TTC549 (cell line): ENCODE measurements around the gene GPR35.
"Not testable (repeated sequence)": the region's sequence is repeated elsewhere in the genome, so short reads cannot be mapped to it uniquely, and the experiment has no call there.

ENCODE experiments used
- FAIRE-seq: peaks from 2 replicates; lab custom pipeline; 2012; peaks lifted over from hg19 to GRCh38; lab: Jason Lieb, UNC

Gene GPR35

GRCh38 chr2:240640939-240641338, 15.7 kb downstream of the GPR35 start:
- no peak for FAIRE-seq

DNA sequence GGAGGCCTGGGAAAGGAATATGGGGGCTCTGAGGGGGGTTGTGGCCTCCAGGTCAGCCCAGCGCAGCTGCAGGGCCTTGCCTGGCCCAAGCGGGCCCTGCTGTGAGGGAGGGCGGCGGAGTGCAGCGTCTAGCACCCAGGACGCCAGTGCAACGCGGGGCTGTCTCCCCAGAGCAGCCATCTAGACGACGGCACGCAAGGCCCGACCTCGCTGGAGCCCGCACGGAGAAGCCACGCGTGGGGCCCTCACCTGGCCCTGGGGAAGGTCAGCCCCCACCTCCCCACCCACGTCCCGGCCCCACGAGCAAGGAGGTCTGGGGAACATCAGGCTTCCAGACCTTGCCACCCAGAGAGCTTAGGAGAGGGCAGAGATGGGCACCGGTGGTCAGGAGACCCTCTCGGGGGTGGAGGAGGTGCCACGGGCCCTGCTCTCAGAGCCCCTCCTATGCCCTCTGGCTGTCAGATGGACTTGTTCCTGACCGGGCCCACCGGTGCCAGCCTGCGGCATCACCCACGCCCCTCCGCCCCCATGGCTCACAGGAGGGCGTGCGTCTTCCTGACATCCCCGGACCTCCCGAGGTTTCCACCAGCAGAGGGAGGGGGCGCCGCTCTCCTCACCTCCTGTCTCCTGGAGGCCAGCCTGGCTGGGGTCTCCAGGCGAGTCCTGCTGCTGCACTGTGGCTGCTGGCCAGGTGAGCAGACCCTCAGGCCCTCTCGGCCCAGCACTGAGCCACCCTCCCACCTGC, 17.0 kb downstream of the GPR35 start:
- no peak for FAIRE-seq

DNA sequence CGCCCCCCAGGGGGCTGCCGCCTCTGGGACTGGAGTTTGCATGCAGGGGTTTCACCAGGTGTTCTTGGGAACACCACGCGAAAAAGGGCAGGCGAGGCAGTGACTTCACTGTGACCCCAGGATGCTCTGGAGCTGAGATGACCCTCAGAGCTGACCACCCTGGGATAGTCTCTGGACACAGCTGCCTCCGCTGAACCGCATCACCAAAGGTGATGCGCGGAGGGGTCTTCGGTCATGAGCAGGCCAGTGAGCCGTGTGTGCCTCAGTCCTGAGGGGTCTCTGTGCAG, 17.5 kb downstream of the GPR35 start:
- no peak for FAIRE-seq

- no peak for FAIRE-seq
These were observed 18.0 kb downstream of the GPR35 start for GRCh38 chr2:240643093-240643810.

- no peak for FAIRE-seq
These were observed 18.5 kb downstream of the GPR35 start for GRCh38 chr2:240643811-240644150.

- no peak for FAIRE-seq
These were observed 18.9 kb downstream of the GPR35 start for GRCh38 chr2:240644171-240644651.

- FAIRE-seq = no peak
These were observed 19.6 kb downstream of the GPR35 start for GRCh38 chr2:240644859-240645301.

DNA sequence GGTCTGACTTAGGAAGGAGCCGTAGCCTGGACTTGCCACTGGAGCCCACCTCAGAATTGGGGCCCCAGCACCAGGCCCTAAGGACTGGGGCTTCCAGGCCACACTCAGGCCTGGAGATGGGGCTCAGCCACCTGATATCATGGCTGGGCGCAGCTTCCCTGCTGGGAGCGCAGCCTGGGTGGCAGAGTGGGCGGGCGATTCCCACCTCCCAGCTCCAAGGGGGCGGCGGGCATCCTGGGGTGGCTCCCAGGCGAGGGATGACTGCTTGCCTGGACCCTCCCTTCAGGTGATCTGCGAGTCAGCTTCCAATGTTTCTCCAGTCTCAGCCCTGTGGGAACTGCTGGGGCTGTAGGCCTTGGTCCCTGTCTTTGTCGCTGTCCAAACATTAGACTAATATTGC, 20.1 kb downstream of the GPR35 start:
- no peak for FAIRE-seq

GRCh38 chr2:240645801-240646175, 20.5 kb downstream of the GPR35 start:
- FAIRE-seq = no peak

- no peak for FAIRE-seq
These were observed 21.1 kb downstream of the GPR35 start for GRCh38 chr2:240646176-240646899.

DNA sequence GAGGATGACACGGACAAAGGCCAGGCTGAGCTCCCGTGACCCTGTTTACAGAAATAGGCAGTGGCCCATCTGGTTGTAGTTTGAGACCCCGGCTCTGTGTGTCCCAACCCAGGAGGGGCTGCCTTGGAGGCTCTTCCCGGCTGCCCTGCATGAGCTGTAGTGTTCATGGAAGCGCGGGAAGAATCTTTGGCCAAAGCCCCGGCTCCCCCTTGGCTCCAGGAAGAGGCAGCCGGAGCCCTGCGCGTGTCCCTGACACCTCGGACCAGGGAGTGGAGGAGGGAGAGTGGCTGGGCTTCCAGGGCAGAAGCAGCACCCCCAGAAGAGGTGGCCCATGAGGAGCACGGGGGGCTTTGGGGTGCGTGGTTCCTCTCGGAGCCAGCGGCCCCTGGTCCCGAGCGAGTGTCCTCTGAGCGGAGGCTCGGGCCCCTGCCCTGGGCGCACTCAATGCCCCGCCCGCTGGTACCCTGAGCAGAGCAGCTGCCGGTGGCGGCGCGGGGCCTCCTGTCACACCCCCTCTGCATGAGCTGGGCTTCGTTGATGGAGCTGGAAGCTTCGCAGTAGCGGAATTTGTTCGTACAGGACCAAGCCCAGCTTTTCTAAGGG, 21.7 kb downstream of the GPR35 start:
- FAIRE-seq = no peak

DNA sequence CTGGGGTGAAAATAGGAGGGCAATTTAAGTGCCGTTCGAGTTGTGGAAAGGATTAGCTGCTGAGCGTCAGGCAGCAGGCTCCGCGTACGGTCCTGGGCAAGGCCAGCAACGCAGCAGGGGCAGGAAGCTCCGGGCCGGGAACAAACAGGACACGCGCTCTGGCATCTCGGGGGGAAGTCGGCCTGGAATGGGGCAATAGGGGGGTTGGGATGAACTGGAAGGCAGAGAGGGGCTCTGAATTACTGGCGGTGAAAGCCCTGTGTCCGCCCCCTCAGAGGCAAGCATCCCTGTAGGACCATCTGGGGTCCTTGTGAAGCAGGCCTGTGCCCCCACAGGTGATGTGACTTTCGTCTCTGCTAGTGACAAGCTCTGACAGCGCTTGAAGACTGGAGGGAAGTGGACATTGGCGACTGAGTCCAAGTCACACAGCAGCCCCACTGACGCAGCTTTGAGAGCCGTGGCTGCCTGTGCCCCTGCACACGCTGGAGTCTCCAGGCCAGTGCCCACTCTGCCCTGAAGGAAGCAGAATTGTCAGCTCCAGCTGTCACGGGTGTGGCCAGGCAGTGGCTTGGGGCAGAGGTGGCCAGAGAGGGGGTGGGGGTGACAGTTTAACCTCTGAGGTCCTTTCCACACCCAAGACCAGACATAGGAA, 22.3 kb downstream of the GPR35 start:
- no peak for FAIRE-seq

DNA sequence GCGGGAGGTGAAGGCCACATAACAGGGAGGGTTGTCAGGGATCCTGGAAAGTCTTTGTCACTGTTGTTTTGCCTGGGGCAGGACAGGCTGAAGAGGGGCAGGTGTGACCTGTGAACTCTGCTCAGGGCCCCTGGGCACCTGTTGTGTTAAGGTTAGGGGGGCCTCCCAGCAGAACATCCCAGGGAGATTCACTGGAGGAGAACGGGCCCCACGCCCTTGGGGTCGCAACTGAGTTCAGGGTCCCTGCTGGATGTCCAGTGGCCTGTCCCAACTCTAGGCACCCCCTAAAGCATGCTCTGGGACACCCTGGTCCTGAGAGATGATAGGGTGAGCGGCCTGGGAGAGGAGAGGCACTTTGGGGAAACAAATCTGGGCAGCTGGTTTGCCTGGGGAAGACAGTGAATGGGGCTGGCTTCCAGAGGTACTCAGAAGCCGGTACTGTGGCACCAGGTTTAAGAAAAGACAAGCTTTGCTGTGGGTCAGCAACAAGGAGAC, 22.9 kb downstream of the GPR35 start:
- no peak for FAIRE-seq

GRCh38 chr2:240648650-240649275, 23.5 kb downstream of the GPR35 start:
- no peak for FAIRE-seq

GRCh38 chr2:240649331-240649730, 24.1 kb downstream of the GPR35 start:
- no peak for FAIRE-seq

GRCh38 chr2:240650254-240650965, 25.1 kb downstream of the GPR35 start:
- FAIRE-seq = no peak

DNA sequence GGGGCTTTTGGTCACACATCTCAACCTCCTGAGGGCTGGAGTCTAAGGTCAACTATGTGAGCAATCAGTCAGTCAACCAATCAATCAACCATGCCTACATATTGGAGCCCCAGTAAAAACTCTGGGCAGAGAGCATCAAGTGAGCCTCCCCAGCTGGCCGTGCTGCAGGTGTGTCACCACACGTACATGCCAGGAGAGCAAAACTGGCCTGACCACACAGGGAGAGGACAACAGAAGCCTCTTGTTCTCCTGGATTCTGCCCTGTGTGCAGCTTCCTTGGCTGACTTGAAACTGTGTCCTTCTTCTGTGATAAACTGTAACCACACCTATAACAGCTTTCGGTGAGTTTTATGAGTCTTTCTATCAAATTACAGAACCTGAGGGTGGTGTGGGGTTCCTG, 25.9 kb downstream of the GPR35 start:
- FAIRE-seq = no peak

DNA sequence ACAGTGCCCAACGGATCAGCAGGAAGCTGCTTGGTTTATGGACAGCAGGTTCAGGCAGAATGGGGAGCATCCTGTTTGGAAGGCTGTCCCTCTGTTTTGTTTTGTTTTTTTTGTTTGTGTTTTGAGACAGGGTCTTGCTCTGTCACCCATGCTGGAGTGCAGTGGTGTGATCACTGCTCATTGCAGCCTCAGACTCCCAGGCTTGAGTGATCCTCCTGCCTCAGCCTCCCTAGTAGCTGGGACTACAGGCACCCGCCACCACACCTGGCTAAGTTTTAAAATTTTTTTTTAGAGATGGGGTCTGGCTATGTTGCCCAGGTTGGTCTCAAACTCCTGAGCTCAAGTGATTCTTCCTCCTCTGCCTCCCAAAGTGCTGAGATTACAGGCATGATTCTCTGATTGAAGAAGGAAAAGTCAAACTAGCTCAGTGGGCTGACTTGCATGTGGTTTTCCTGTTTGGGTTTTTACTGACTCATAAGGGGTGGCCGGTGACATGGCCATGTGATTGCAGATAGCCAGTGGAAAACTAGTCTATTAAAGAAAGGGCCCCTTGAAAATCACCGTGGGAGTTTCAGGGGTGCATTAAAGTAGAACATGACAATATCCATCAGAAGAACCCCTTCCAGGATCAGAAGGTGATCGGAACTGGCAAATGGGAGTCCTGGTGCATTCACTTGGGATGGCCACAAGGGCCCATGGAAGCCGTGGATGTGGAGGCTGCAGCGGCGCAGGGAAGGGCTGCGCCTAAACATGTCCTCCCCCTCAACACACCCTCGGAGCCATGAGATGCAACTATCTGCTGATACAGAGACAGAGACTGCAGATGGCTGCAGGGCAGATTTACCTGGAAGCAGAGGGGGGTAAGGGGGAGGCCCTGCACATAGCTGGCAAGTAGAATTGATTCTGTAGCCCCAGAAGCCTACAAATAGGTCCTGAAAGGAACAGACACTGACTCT, 30.9 kb downstream of the GPR35 start:
- FAIRE-seq = no peak

GRCh38 chr2:240659883-240660282, 34.6 kb downstream of the GPR35 start:
- not testable (repeated sequence) for FAIRE-seq

DNA sequence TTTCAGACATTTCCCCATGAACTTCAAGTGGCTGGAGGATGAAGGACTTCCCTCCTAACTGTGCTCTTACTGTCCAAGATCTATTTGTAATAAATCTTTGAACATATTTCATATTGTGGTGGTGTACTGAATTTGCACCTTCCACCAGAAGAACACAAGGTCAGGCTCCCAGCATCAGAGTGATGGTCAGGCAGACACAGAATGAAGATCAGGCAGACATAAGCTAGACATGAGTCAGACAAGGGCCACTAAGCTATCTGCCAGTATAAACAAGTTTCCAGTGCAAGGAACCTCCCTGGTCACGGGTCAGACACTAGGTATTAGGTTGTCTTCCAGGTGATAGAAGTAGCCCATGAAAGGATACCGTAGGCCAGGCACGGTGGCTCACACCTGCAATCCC, 37.4 kb downstream of the GPR35 start:
- FAIRE-seq = no peak
